ENCODE measurements around the gene PLCE1. TPM values are rescaled to one million over a fixed set of nuclear protein-coding genes. Genes with fewer than 3 reads are reported as not detected.

Gene PLCE1
- total RNA-seq, 6 experiments from 2014 or later, result 0.41 to 0.74 (median 0.47) TPM

DNA sequence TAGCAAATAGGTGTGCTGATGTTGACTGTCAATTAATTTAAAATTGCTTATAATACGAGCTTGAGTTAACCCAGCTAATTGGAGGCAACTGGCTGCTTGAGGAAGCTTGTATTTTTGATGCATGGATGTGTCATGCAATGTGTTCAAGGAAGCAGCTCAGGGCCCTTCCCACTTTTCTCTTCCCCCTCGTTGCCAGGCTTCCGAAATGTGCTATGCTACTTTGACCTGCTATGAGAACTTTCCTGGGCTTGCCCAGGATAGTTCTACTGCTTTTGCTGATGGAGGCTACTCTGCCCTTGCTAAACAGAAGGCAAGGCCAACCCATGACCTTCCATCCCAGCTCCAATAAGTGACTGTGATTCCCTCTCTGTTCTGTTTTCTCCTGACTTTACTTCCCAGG lies 24.4 kb downstream of the PLCE1 start:
- no peak overlapping the region for H3K27ac Mint-ChIP-seq
- no peak overlapping the region for H3K4me3 Mint-ChIP-seq
- no peak for DNase-seq
- H3K36me3 Mint-ChIP-seq (ENCODE audit: low read depth), result no peaks in the 10 kb centered on the region
- peaks cover 2% of the 10 kb centered on the region for H3K27me3 Mint-ChIP-seq (ENCODE audit: insufficient read depth)
- TF ChIP-seq, protein P1, sequence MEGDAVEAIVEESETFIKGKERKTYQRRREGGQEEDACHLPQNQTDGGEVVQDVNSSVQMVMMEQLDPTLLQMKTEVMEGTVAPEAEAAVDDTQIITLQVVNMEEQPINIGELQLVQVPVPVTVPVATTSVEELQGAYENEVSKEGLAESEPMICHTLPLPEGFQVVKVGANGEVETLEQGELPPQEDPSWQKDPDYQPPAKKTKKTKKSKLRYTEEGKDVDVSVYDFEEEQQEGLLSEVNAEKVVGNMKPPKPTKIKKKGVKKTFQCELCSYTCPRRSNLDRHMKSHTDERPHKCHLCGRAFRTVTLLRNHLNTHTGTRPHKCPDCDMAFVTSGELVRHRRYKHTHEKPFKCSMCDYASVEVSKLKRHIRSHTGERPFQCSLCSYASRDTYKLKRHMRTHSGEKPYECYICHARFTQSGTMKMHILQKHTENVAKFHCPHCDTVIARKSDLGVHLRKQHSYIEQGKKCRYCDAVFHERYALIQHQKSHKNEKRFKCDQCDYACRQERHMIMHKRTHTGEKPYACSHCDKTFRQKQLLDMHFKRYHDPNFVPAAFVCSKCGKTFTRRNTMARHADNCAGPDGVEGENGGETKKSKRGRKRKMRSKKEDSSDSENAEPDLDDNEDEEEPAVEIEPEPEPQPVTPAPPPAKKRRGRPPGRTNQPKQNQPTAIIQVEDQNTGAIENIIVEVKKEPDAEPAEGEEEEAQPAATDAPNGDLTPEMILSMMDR (IDR thresholded peaks at IDR 0.05), result no peak
- no peaks in the 10 kb centered on the region for H3K4me1 Mint-ChIP-seq (ENCODE audit: low read depth)
- no peaks in the 10 kb centered on the region for H3K9me3 Mint-ChIP-seq

DNA sequence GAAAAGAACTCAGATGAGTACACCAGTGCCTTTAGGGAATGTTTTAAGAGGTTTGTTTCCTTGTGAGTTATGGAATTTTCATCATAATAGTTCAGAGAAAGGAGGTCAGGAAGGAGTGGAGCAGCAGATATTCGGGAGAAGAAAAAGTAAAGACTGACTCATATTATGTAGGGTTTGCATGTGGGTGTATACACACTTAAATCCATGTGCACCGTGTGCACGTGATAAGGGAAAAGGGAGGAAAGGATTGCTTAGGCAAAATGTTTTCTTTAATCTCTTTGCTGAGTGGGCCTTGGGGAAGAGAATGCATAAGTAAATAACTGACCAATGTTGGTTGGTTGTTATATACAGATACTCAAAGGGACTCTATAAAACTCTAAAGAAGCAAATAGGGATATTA lies 30.2 kb downstream of the PLCE1 start:
- Mint-ChIP-seq H3K4me1 (ENCODE audit: low read depth) (no peaks in the 10 kb centered on the region), H3K27ac (no peak overlapping the region)
- no peak for DNase-seq

DNA sequence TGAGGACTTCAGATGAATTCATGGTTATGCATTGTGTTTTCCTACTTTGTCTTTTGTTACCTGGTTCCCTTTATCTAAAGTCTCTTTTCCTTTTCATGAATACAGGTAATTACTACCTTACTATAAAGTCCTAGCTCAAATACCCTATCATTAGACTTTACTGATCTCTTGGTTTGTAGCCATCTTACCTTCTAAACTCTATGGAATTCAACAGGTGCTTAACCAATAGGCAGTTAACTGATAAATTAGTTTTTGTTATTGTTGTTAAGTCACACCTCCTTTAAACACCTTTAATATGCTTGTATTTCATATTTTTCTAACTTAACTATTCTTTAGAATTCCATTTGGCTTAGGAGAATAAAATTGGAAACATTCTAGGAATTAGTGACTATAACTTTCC lies 30.7 kb downstream of the PLCE1 start:
- H3K9me3 Mint-ChIP-seq, result peaks cover 14% of the 10 kb centered on the region
- no peak for DNase-seq
- H3K36me3 Mint-ChIP-seq (ENCODE audit: low read depth), result peaks cover 4% of the 10 kb centered on the region
- TF ChIP-seq, protein P1 (IDR thresholded peaks at IDR 0.05), result no peak
- H3K4me1 Mint-ChIP-seq (ENCODE audit: low read depth), result no peaks in the 10 kb centered on the region
- H3K27ac Mint-ChIP-seq, result no peak overlapping the region
- no peak overlapping the region for H3K4me3 Mint-ChIP-seq
- peaks cover 7% of the 10 kb centered on the region for H3K27me3 Mint-ChIP-seq (ENCODE audit: insufficient read depth)

More for the DNA sequence above, 30.2 kb downstream of the PLCE1 start:
- H3K27me3 Mint-ChIP-seq (ENCODE audit: insufficient read depth), result peaks cover 7% of the 10 kb centered on the region
- H3K36me3 Mint-ChIP-seq (ENCODE audit: low read depth), result peaks cover 4% of the 10 kb centered on the region; the same call in 1 of the 2 replicates
- H3K9me3 Mint-ChIP-seq, result peaks cover 11% of the 10 kb centered on the region
- TF ChIP-seq, protein P1 (IDR thresholded peaks at IDR 0.05), result no peak
- no peak overlapping the region for H3K4me3 Mint-ChIP-seq

DNA sequence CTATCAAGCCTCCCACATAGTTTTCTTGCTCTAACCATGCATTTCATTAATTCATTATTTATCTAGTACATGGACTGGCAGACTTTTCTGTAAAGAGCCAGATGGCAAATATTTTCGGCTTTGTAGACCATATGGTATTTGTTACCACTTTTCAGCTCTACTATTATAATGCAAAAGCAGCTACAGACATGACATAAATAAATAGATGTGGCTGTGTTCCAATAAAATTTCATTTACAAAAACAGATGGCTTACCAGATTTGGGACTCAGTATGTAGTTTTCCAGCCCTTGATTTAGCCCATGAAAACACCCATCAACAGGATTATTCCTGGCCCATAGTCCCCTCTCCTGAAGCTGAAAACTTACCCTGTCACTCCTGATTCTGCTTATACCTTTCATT lies 32.1 kb downstream of the PLCE1 start:
- Mint-ChIP-seq H3K27me3 (ENCODE audit: insufficient read depth) (peaks cover 7% of the 10 kb centered on the region), H3K27ac (no peak overlapping the region), H3K9me3 (peaks cover 28% of the 10 kb centered on the region), H3K4me3 (no peak overlapping the region), H3K4me1 (ENCODE audit: low read depth) (no peaks in the 10 kb centered on the region), H3K36me3 (ENCODE audit: low read depth) (peaks cover 4% of the 10 kb centered on the region)
- TF ChIP-seq, protein P1 (IDR thresholded peaks at IDR 0.05), result no peak
- no peak for DNase-seq

DNA sequence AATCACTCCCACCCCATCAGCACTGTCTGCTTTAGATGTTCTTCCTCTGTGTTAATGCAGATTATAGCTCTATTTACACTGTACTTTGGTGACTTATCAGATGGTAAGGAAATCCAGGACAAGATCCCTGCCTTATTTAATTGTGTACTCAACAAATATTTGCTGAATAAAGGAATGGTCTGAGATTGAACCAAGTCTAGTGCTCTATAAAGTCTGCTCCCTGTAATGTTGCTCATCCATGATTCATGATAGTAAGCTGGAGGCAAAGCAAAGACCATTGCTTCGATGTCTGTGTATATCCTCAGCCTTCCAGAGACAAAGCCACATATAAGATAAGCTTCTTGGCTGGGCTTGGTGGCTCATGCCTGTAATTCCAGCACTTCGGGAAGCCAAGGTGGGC lies 33.5 kb downstream of the PLCE1 start:
- H3K4me3 Mint-ChIP-seq, result no peak overlapping the region
- no peak overlapping the region for H3K27ac Mint-ChIP-seq
- TF ChIP-seq, protein P1 (IDR thresholded peaks at IDR 0.05), result no peak
- H3K9me3 Mint-ChIP-seq, result peaks cover 32% of the 10 kb centered on the region
- peaks cover 4% of the 10 kb centered on the region for H3K36me3 Mint-ChIP-seq (ENCODE audit: low read depth)
- no peak for DNase-seq
- no peaks in the 10 kb centered on the region for H3K4me1 Mint-ChIP-seq (ENCODE audit: low read depth)
- H3K27me3 Mint-ChIP-seq (ENCODE audit: insufficient read depth), result peaks cover 7% of the 10 kb centered on the region

DNA sequence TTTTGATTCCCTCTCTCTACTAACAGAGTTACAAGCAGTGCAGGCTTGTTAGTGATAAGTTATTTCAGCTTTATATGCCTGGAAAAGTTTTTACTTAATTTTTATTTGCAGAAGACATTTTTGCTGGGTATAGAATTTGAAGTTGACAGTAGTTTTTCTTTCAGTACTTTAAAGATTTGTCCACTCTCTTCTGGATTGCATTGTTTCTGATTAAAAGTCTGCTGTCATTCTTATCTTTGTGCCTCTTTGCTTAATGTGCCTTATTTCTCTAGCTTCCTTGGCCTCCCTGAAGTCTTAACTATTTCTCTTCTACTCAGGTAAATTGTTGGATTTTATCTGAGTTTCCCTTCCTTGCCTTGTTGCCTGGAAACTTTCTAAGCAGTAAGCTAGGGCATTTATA lies 36.2 kb downstream of the PLCE1 start:
- H3K27ac Mint-ChIP-seq, result no peak overlapping the region
- H3K4me1 Mint-ChIP-seq (ENCODE audit: low read depth), result no peaks in the 10 kb centered on the region
- no peak overlapping the region for H3K4me3 Mint-ChIP-seq
- H3K27me3 Mint-ChIP-seq (ENCODE audit: insufficient read depth), result peaks cover 8% of the 10 kb centered on the region
- H3K9me3 Mint-ChIP-seq, result peaks cover 32% of the 10 kb centered on the region
- no peak for DNase-seq
- TF ChIP-seq, protein P1 (IDR thresholded peaks at IDR 0.05), result no peak
- peaks cover 4% of the 10 kb centered on the region for H3K36me3 Mint-ChIP-seq (ENCODE audit: low read depth)
